ENCODE data around the gene CYP46A1. TPM values are rescaled to one million over a fixed set of nuclear protein-coding genes. Genes with fewer than 3 reads are reported as not detected.

The CYP46A1 gene
- total and polyA plus RNA-seq, 4 donors = 0.33 to 2.5 (median 1.4) TPM

GRCh38 chr14:99707420-99707819, 23.3 kb downstream of the CYP46A1 start:
- no peaks in the 10 kb centered on the region for H3K4me1 ChIP-seq (ENCODE audit: control insufficient read depth in 5 of 5, insufficient read depth in 5 of 5, low read length in 5 of 5)
- H3K4me3 ChIP-seq = no peak overlapping the region
- TF ChIP-seq, protein P1, sequence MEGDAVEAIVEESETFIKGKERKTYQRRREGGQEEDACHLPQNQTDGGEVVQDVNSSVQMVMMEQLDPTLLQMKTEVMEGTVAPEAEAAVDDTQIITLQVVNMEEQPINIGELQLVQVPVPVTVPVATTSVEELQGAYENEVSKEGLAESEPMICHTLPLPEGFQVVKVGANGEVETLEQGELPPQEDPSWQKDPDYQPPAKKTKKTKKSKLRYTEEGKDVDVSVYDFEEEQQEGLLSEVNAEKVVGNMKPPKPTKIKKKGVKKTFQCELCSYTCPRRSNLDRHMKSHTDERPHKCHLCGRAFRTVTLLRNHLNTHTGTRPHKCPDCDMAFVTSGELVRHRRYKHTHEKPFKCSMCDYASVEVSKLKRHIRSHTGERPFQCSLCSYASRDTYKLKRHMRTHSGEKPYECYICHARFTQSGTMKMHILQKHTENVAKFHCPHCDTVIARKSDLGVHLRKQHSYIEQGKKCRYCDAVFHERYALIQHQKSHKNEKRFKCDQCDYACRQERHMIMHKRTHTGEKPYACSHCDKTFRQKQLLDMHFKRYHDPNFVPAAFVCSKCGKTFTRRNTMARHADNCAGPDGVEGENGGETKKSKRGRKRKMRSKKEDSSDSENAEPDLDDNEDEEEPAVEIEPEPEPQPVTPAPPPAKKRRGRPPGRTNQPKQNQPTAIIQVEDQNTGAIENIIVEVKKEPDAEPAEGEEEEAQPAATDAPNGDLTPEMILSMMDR (IDR thresholded peaks at IDR 0.05; ENCODE audit: control extremely low read depth, extremely low read depth) = no peak
- WGBS, 2 donors = 96 to 100% methylated on average over 2 of the region's 2 CpGs
- peaks cover 0 to 10% (median 5%) of the 10 kb centered on the region in 4 donors for H3K9me3 ChIP-seq (ENCODE audit: control insufficient read depth in 4 of 4, insufficient read depth in 3 of 4, low read length in 3 of 4)
- ATAC-seq (ENCODE audit: insufficient read depth, low FRiP score) (no peak), DNase-seq (no peak)
- no peaks in the 10 kb centered on the region for H3K27me3 ChIP-seq (ENCODE audit: control insufficient read depth in 3 of 3, insufficient read depth in 3 of 3, low read length in 2 of 3)
- H3K36me3 ChIP-seq (ENCODE audit: control insufficient read depth in 4 of 4, insufficient read depth in 4 of 4, low read length in 4 of 4) = no peaks in the 10 kb centered on the region
- H3K9ac ChIP-seq (ENCODE audit: insufficient read depth in 1 of 2, low read length in 2 of 2) = no peak overlapping the region
- no peak overlapping the region for H3K27ac ChIP-seq (ENCODE audit: low read depth in 1 of 2, low read length in 1 of 2)

- H3K36me3 ChIP-seq (ENCODE audit: control insufficient read depth in 4 of 4, insufficient read depth in 4 of 4, low read length in 4 of 4) = no peaks in the 10 kb centered on the region
- H3K4me3 ChIP-seq = no peak overlapping the region
- TF ChIP-seq, protein P1 (IDR thresholded peaks at IDR 0.05; ENCODE audit: control extremely low read depth, extremely low read depth) = no peak
- no peak overlapping the region for H3K27ac ChIP-seq (ENCODE audit: low read depth in 1 of 2, low read length in 1 of 2)
- peaks cover 0 to 9% (median 4%) of the 10 kb centered on the region in 4 donors for H3K9me3 ChIP-seq (ENCODE audit: control insufficient read depth in 4 of 4, insufficient read depth in 3 of 4, low read length in 3 of 4)
- H3K4me1 ChIP-seq (ENCODE audit: control insufficient read depth in 5 of 5, insufficient read depth in 5 of 5, low read length in 5 of 5) = no peaks in the 10 kb centered on the region
- no peak for ATAC-seq (ENCODE audit: insufficient read depth, low FRiP score)
- 96% methylated on average over 9 of the region's 9 CpGs for WGBS, 2 donors
- H3K27me3 ChIP-seq (ENCODE audit: control insufficient read depth in 3 of 3, insufficient read depth in 3 of 3, low read length in 2 of 3) = no peaks in the 10 kb centered on the region
- no peak overlapping the region for H3K9ac ChIP-seq (ENCODE audit: insufficient read depth in 1 of 2, low read length in 2 of 2)
- no peak for DNase-seq
These were observed 23.8 kb downstream of the CYP46A1 start for GRCh38 chr14:99707921-99708320.

GRCh38 chr14:99708449-99708848, 24.4 kb downstream of the CYP46A1 start:
- ATAC-seq (ENCODE audit: insufficient read depth, low FRiP score) = no peak
- Histone ChIP-seq H3K4me3 (no peak overlapping the region), H3K9me3 (ENCODE audit: control insufficient read depth in 4 of 4, insufficient read depth in 3 of 4, low read length in 3 of 4) (peaks cover 0 to 4% (median 2%) of the 10 kb centered on the region in 4 donors), H3K27ac (ENCODE audit: low read depth in 1 of 2, low read length in 1 of 2) (no peak overlapping the region), H3K9ac (ENCODE audit: insufficient read depth in 1 of 2, low read length in 2 of 2) (no peak overlapping the region), H3K4me1 (ENCODE audit: control insufficient read depth in 5 of 5, insufficient read depth in 5 of 5, low read length in 5 of 5) (no peaks in the 10 kb centered on the region), H3K36me3 (ENCODE audit: control insufficient read depth in 4 of 4, insufficient read depth in 4 of 4, low read length in 4 of 4) (no peaks in the 10 kb centered on the region), H3K27me3 (ENCODE audit: control insufficient read depth in 3 of 3, insufficient read depth in 3 of 3, low read length in 2 of 3) (no peaks in the 10 kb centered on the region)
- DNase-seq = no peak
- WGBS, 2 donors = 83% methylated on average over 7 of the region's 7 CpGs
- TF ChIP-seq, protein P1 (IDR thresholded peaks at IDR 0.05; ENCODE audit: control extremely low read depth, extremely low read depth) = no peak

GRCh38 chr14:99713972-99714371, 29.9 kb downstream of the CYP46A1 start:
- H3K4me3 ChIP-seq = no peak overlapping the region
- no peaks in the 10 kb centered on the region for H3K36me3 ChIP-seq (ENCODE audit: control insufficient read depth in 4 of 4, insufficient read depth in 4 of 4, low read length in 4 of 4)
- DNase-seq (no peak), ATAC-seq (ENCODE audit: insufficient read depth, low FRiP score) (no peak)
- H3K27me3 ChIP-seq (ENCODE audit: control insufficient read depth in 3 of 3, insufficient read depth in 3 of 3, low read length in 2 of 3) = no peaks in the 10 kb centered on the region
- no peak overlapping the region for H3K9ac ChIP-seq (ENCODE audit: insufficient read depth in 1 of 2, low read length in 2 of 2)
- TF ChIP-seq, protein P1 (IDR thresholded peaks at IDR 0.05; ENCODE audit: control extremely low read depth, extremely low read depth) = no peak
- H3K9me3 ChIP-seq (ENCODE audit: control insufficient read depth in 4 of 4, insufficient read depth in 3 of 4, low read length in 3 of 4) = peaks cover 0 to 2% (median 0%) of the 10 kb centered on the region in 4 donors
- WGBS, 2 donors = 89 to 94% methylated on average over 3 of the region's 3 CpGs
- H3K4me1 ChIP-seq (ENCODE audit: control insufficient read depth in 5 of 5, insufficient read depth in 5 of 5, low read length in 5 of 5) = peaks cover 0 to 4% (median 0%) of the 10 kb centered on the region in 5 donors
- no peak overlapping the region for H3K27ac ChIP-seq (ENCODE audit: low read depth in 1 of 2, low read length in 1 of 2)

Data from lung (tissue), 12 donors.